ENCODE data around the gene GPHN. TPM values are rescaled to one million over a fixed set of nuclear protein-coding genes. Genes with fewer than 3 reads are reported as not detected.

The GPHN gene
- total and polyA plus RNA-seq, 10 of the 15 experiments (the other 5 are each of a cell fraction or from before 2014, with no cell fraction given) = 22.3 to 48.8 (median 33.1) TPM

- Histone ChIP-seq H2AFZ (ENCODE audit: control insufficient read depth, low read depth, low read length) (no peak overlapping the region), H3K4me2 (ENCODE audit: control insufficient read depth, insufficient read depth) (no peak overlapping the region), H3K79me2 (ENCODE audit: control insufficient read depth, insufficient read depth, low read length) (peaks cover 17% of the 10 kb centered on the region), H3K27ac (ENCODE audit: control insufficient read depth, insufficient read depth) (no peak overlapping the region), H3K27me3 (replicated peaks in 1 of 2; ENCODE audit: control insufficient read depth in 2 of 2, insufficient read depth in 2 of 2, low read length in 1 of 2) (no peaks in the 10 kb centered on the region), H3K9ac (ENCODE audit: control insufficient read depth, insufficient read depth, low read length) (no peak overlapping the region), H3K9me3 (replicated peaks; ENCODE audit: control insufficient read depth, insufficient read depth, low read length) (peaks cover 2% of the 10 kb centered on the region; the same call in 2 of the 3 replicates), H4K20me1 (ENCODE audit: control insufficient read depth, insufficient read depth) (no peaks in the 10 kb centered on the region), H3K4me1 (ENCODE audit: control insufficient read depth, insufficient read depth, low read length) (no peaks in the 10 kb centered on the region), H3K4me3 (no peak overlapping the region), H3K36me3 (ENCODE audit: control insufficient read depth in 2 of 2, insufficient read depth in 2 of 2, low read length in 1 of 2) (no peaks in the 10 kb centered on the region)
- ATAC-seq (no peak), DNase-seq (ENCODE audit: low read depth, low spot score) (no peak), FAIRE-seq (no peak)
- ChIA-PET CTCF (interaction anchor here (0.6 kb wide), 1 partner anchor 55 kb away, joined by 4 read pairs; no protein-coding TSS in a partner anchor), RAD21 (ENCODE audit: unreplicated experiment) (interaction anchor here (0.8 kb wide), 1 partner anchor 133 kb away, joined by 3 read pairs; no protein-coding TSS in a partner anchor), SMC1A (ENCODE audit: uncharacterized antibody, unreplicated experiment) (interaction anchor here (1.2 to 1.7 kb wide), 2 partner anchors 8 to 20 kb away, joined by 3 to 7 read pairs; no protein-coding TSS in a partner anchor), POLR2A (no interaction called here)
- intact Hi-C loops (cut with micrococcal nuclease; ENCODE audit: unreplicated experiment) = loop anchor here (10.0 kb wide), 2 partner anchors 265 to 655 kb away; no protein-coding TSS in a partner anchor
- in situ Hi-C loops (cut with MboI) = no loop called here
- BruUV-seq (replicated peaks) = no TSS peak
- no peak for TF ChIP-seq CBX3 (IDR thresholded peaks at IDR 0.05; ENCODE audit: borderline replicate concordance, low read depth)
- TF ChIP-seq E4F1 (IDR thresholded peaks at IDR 0.05; ENCODE audit: borderline replicate concordance, partially characterized antibody) = no peak
- TF ChIP-seq JUNB (IDR thresholded peaks at IDR 0.05) = no peak
- TF ChIP-seq PAX8 (IDR thresholded peaks at IDR 0.05) = no peak
- no peak for TF ChIP-seq ZBTB11 (CRISPR knock-in tag; IDR thresholded peaks at IDR 0.05)
- no peak for TF ChIP-seq BCLAF1 (IDR thresholded peaks at IDR 0.05)
- TF ChIP-seq, protein P1, sequence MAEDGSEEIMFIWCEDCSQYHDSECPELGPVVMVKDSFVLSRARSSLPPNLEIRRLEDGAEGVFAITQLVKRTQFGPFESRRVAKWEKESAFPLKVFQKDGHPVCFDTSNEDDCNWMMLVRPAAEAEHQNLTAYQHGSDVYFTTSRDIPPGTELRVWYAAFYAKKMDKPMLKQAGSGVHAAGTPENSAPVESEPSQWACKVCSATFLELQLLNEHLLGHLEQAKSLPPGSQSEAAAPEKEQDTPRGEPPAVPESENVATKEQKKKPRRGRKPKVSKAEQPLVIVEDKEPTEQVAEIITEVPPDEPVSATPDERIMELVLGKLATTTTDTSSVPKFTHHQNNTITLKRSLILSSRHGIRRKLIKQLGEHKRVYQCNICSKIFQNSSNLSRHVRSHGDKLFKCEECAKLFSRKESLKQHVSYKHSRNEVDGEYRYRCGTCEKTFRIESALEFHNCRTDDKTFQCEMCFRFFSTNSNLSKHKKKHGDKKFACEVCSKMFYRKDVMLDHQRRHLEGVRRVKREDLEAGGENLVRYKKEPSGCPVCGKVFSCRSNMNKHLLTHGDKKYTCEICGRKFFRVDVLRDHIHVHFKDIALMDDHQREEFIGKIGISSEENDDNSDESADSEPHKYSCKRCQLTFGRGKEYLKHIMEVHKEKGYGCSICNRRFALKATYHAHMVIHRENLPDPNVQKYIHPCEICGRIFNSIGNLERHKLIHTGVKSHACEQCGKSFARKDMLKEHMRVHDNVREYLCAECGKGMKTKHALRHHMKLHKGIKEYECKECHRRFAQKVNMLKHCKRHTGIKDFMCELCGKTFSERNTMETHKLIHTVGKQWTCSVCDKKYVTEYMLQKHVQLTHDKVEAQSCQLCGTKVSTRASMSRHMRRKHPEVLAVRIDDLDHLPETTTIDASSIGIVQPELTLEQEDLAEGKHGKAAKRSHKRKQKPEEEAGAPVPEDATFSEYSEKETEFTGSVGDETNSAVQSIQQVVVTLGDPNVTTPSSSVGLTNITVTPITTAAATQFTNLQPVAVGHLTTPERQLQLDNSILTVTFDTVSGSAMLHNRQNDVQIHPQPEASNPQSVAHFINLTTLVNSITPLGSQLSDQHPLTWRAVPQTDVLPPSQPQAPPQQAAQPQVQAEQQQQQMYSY (CRISPR knock-in tag; IDR thresholded peaks at IDR 0.05) = no peak
- no peak for TF ChIP-seq CREB1 (IDR thresholded peaks at IDR 0.05; ENCODE audit: low read depth)
- TF ChIP-seq EP300 (IDR thresholded peaks at IDR 0.05; ENCODE audit: borderline replicate concordance in 1 of 2, control insufficient read depth in 1 of 2, low read depth in 2 of 2, low read length in 2 of 2) = no peak
- TF ChIP-seq POLR2AphosphoS2 (IDR thresholded peaks at IDR 0.05; ENCODE audit: low read depth, low read length) = no peak
- TF ChIP-seq PML (IDR thresholded peaks at IDR 0.05; ENCODE audit: low read length) = no peak
Observed at GRCh38 chr14:66629499-66629898, 121.6 kb downstream of the GPHN start.
